KBM-7 (cell line): ENCODE results near the gene ID4.

Source experiments
- DNase-seq: peaks from one replicate; pipeline ENCODE4 v3.0.0-alpha.2; 2015
- in situ Hi-C: fragments of 300-500 bp; cut with MboI; formaldehyde crosslinking; loops from 2 replicates; pipeline ENCODE4 v1.14.3; 2020; ENCODE audit warnings: low sequenced_read_pairs, low pct_unique_long_range_greater_than_20kb, mixed read lengths

Gene ID4

GRCh38 chr6:19827903-19828302, 9.3 kb upstream of the ID4 start:
- in situ Hi-C loops = no loop called here

GRCh38 chr6:19830171-19830570, 7.0 kb upstream of the ID4 start:
- no peak for DNase-seq
- in situ Hi-C loops = no loop called here

More at GRCh38 chr6:19827903-19828302, 9.3 kb upstream of the ID4 start:
- DNase-seq = no peak

- DNase-seq = no peak
- in situ Hi-C loops = no loop called here
Measured at GRCh38 chr6:19831358-19831757, 5.8 kb upstream of the ID4 start.

- no peak for DNase-seq
- in situ Hi-C loops = no loop called here
Measured at GRCh38 chr6:19833947-19834346, 3.2 kb upstream of the ID4 start.

GRCh38 chr6:19834858-19835257, 2.3 kb upstream of the ID4 start:
- in situ Hi-C loops = no loop called here
- DNase-seq = no peak

GRCh38 chr6:19835605-19836004, 1.6 kb upstream of the ID4 start:
- DNase-seq = no peak
- in situ Hi-C loops = no loop called here

- in situ Hi-C loops = no loop called here
- no peak for DNase-seq
Measured at GRCh38 chr6:19837511-19838441, 606 bp downstream of the ID4 start.

- in situ Hi-C loops = no loop called here
- no peak for DNase-seq
Measured at GRCh38 chr6:19838442-19839236, 1.5 kb downstream of the ID4 start.

GRCh38 chr6:19839237-19839546, 2.0 kb downstream of the ID4 start:
- peak; percentile 1 for DNase-seq
- in situ Hi-C loops = no loop called here

- no peak for DNase-seq
- in situ Hi-C loops = no loop called here
Measured at GRCh38 chr6:19839788-19840187, 2.6 kb downstream of the ID4 start.

GRCh38 chr6:19841181-19841580, 4.0 kb downstream of the ID4 start:
- DNase-seq = no peak
- in situ Hi-C loops = no loop called here

- in situ Hi-C loops = no loop called here
- DNase-seq = no peak
Measured at GRCh38 chr6:19842030-19842615, 5.0 kb downstream of the ID4 start.

- in situ Hi-C loops = no loop called here
- DNase-seq = no peak
Measured at GRCh38 chr6:19844689-19845088, 7.5 kb downstream of the ID4 start.

- in situ Hi-C loops = no loop called here
- DNase-seq = no peak
Measured at GRCh38 chr6:19845266-19846041, 8.3 kb downstream of the ID4 start.

- in situ Hi-C loops = no loop called here
- DNase-seq = no peak
Measured at GRCh38 chr6:19848465-19849029, 11.4 kb downstream of the ID4 start.

- in situ Hi-C loops = no loop called here
- no peak for DNase-seq
Measured at GRCh38 chr6:19849196-19849595, 12.0 kb downstream of the ID4 start.

- in situ Hi-C loops = no loop called here
- no peak for DNase-seq
Measured at GRCh38 chr6:19849755-19850154, 12.6 kb downstream of the ID4 start.

GRCh38 chr6:19851241-19852089, 14.3 kb downstream of the ID4 start:
- in situ Hi-C loops = no loop called here
- DNase-seq = peak; percentile 59
